Fibroblast of lung (primary cell): ENCODE measurements around the gene KCNAB2.

Experiments used
- EZH2 ChIP-seq: IDR thresholded peaks from 2 replicates; pipeline ENCODE4 v1.5.1; 2012; ENCODE audit warnings: low read length, control low read depth, mild to moderate bottlenecking; ENCODE audit errors: missing control alignments
- TF ChIP-seq, protein P1 (sequence below), 2 donors: IDR thresholded peaks in 1 of 2; conservative IDR thresholded peaks in 1 of 2; 1 replicate in 1 of 2; 2 replicates in 1 of 2; pipeline ENCODE4 v1.5.1; 2011 to 2012; ENCODE audit warnings: low read length in 2 of 2, control low read depth in 1 of 2, inconsistent platforms in 1 of 2, low read depth in 1 of 2, mild to moderate bottlenecking in 1 of 2

- TF ChIP-seq, protein P1, sequence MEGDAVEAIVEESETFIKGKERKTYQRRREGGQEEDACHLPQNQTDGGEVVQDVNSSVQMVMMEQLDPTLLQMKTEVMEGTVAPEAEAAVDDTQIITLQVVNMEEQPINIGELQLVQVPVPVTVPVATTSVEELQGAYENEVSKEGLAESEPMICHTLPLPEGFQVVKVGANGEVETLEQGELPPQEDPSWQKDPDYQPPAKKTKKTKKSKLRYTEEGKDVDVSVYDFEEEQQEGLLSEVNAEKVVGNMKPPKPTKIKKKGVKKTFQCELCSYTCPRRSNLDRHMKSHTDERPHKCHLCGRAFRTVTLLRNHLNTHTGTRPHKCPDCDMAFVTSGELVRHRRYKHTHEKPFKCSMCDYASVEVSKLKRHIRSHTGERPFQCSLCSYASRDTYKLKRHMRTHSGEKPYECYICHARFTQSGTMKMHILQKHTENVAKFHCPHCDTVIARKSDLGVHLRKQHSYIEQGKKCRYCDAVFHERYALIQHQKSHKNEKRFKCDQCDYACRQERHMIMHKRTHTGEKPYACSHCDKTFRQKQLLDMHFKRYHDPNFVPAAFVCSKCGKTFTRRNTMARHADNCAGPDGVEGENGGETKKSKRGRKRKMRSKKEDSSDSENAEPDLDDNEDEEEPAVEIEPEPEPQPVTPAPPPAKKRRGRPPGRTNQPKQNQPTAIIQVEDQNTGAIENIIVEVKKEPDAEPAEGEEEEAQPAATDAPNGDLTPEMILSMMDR (conservative IDR thresholded peaks at IDR 0.05 in 1 of 2, IDR thresholded peaks at IDR 0.05 in 1 of 2; ENCODE audit: low read depth in 1 of 2, low read length in 2 of 2): no peak
- TF ChIP-seq EZH2: no peak
Measured at GRCh38 chr1:6091823-6092109, 46.1 kb downstream of the KCNAB2 start.
